Brain microvascular endothelial cell (primary cell): ENCODE data around the gene HOXB8.

Experiments
- DNase-seq: peaks from one replicate; pipeline ENCODE4 v3.0.0-alpha.2; 2020
- H3K27ac ChIP-seq: fragments of 250-450 bp; sonication (Bioruptor Pico); 2 replicates; pipeline ENCODE4 v1.5.1; 2020; ENCODE audit warnings: mild to moderate bottlenecking, moderate library complexity
- H3K27me3 ChIP-seq: fragments of 250-450 bp; sonication (Bioruptor Pico); replicated peaks from 2 replicates; pipeline ENCODE4 v1.5.1; 2020; ENCODE audit warnings: mild to moderate bottlenecking
- H3K36me3 ChIP-seq: fragments of 250-450 bp; sonication (Bioruptor Pico); replicated peaks from 2 replicates; pipeline ENCODE4 v1.5.1; 2020; ENCODE audit warnings: mild to moderate bottlenecking
- H3K4me3 ChIP-seq: 2 replicates; pipeline ENCODE4 v1.5.1; 2011; ENCODE audit warnings: low read depth, mild to moderate bottlenecking, control low read depth, low read length, moderate library complexity
- in situ Hi-C: cut with HindIII; loops from 2 replicates; pipeline ENCODE4 v1.10.0; 2017; ENCODE audit warnings: low sequenced_read_pairs, low pct_ligation_motif_present
- TF ChIP-seq, protein P1 (sequence below): IDR thresholded peaks from 2 replicates; pipeline ENCODE4 v1.5.1; 2011; ENCODE audit warnings: low read depth, mild to moderate bottlenecking, moderate library complexity, low read length, control low read depth, inconsistent platforms; ENCODE audit errors: missing control alignments

The HOXB8 gene

DNA sequence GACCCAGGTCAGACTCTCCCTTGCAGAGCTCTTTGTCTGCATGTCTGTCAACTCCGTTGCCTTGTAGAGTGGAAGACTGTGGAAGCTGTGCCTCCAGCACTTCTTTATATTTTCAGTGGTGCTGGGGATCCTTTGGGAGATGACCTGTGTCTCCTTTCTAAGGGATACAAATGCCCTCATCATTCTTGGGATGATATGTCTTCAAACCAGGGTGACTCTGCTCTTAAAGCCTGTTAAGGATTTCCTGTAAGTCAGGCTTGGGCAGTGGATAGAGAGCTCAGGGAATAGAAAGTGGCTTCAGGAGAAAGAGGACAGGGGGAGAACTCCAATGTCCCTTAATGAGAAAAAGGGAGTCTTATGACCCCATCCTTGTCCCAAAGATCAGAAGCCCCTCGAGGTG is 26.6 kb downstream of the HOXB8 start:
- H3K27ac ChIP-seq: no peak overlapping the region
- in situ Hi-C loops: no loop called here
- H3K36me3 ChIP-seq: no peaks in the 10 kb centered on the region
- DNase-seq: no peak
- H3K4me3 ChIP-seq: no peak overlapping the region
- TF ChIP-seq, protein P1, sequence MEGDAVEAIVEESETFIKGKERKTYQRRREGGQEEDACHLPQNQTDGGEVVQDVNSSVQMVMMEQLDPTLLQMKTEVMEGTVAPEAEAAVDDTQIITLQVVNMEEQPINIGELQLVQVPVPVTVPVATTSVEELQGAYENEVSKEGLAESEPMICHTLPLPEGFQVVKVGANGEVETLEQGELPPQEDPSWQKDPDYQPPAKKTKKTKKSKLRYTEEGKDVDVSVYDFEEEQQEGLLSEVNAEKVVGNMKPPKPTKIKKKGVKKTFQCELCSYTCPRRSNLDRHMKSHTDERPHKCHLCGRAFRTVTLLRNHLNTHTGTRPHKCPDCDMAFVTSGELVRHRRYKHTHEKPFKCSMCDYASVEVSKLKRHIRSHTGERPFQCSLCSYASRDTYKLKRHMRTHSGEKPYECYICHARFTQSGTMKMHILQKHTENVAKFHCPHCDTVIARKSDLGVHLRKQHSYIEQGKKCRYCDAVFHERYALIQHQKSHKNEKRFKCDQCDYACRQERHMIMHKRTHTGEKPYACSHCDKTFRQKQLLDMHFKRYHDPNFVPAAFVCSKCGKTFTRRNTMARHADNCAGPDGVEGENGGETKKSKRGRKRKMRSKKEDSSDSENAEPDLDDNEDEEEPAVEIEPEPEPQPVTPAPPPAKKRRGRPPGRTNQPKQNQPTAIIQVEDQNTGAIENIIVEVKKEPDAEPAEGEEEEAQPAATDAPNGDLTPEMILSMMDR: no peak
- H3K27me3 ChIP-seq: peaks cover 93% of the 10 kb centered on the region

DNA sequence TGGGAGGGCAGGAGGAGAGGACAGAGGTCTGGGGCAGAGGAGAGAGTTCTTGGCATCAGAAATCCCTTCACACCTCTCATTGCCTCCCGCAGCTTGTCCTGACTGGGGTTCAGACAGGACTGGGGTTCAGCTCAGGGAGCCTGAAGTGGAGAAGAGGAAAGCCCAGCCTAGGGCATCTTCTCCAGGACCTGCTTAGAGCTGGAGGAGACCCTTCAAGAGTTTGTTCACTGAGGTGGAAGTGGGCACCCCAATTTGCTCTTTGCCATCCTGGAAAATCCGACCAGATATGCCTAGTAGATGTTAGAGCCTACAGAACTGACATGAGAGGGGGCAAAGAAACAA is 27.0 kb downstream of the HOXB8 start:
- in situ Hi-C loops: no loop called here
- no peaks in the 10 kb centered on the region for H3K36me3 ChIP-seq
- TF ChIP-seq, protein P1: no peak
- H3K4me3 ChIP-seq: no peak overlapping the region
- H3K27me3 ChIP-seq: peaks cover 93% of the 10 kb centered on the region
- H3K27ac ChIP-seq: no peak overlapping the region
- no peak for DNase-seq

DNA sequence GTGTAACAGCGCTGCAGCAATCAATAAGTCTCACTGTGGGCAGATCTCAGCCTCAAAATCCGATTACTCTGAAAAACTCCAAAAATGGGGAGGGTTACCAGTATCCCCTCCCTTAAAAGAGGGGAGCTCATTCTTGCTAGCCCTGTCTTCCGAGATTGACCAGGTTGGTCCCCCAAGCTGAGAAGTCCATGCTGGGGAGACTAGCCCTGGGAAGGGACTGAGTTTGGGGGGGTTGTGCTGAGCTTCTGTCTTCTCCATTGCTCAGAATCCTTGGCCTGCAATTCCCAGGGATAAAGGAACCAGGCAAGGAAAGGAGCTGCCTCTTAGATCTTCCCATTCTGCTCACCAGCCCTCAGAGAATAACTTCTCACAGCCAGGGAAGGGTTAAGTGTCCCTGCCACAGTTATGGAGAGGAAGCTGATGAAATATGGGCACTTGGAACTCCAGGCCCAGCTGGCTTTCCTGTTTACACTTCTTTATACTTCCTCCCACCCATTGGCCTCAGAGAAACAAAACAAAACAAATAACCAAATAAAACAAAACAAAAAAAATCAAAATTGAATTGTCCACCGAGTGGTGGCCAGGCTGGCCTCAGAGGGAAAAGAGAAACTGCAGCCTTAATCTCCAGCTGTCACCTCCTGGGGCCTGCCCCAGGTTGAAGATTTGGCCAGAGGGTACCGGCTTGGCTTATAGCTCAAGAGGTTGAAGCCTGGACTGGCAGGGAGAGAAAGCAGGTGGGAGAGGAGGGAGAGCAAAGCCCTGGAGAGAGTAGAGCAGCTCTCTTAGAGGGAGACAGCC is 27.6 kb downstream of the HOXB8 start:
- H3K27ac ChIP-seq: no peak overlapping the region
- in situ Hi-C loops: no loop called here
- DNase-seq: no peak
- TF ChIP-seq, protein P1: no peak
- H3K36me3 ChIP-seq: no peaks in the 10 kb centered on the region
- H3K27me3 ChIP-seq: peaks cover 96% of the 10 kb centered on the region
- H3K4me3 ChIP-seq: no peak overlapping the region

DNA sequence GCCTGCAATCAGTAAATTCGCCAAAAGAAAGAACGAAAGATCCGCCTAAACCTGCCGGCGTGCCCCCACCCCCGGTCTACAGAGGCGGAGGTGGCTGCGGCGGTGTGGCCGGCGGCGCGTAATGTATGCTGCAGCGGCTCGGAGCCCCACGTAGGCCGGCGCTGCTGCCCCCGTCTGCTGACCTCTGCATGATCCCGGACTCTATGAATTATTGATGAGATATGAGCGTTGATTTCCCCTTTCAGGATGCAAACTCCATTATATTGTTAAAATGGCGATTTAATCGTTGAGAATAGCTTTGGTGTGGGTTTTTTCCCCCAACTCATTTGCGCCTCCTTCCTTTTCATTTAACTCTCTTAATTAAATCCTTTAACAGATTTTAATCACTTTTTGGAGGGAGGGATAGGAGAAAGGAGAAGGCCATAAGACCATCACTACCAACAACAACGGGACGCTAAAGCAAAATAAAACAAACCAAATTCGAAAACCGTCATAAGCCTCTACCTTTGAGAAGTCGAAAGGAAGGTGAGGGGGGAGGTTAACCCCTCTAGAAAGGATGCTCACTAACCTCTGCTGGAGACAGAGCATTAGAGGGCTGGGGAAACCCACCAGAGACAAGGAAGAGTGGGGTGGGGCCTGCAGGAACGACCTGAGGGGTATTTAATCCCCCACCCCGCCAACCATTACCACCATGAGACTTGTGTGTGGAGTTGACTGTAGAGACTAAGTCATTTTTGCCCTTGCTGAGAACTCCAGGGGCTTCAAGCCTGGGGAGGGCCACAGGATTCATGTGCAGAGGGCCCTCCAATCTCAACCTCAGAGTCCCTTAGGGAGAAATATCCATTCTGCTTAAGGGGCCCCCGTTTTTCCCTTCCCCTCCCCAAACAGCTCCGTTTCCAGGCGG is 28.5 kb downstream of the HOXB8 start:
- H3K36me3 ChIP-seq: no peaks in the 10 kb centered on the region
- in situ Hi-C loops: no loop called here
- no peak for DNase-seq
- H3K4me3 ChIP-seq: peak overlapping the region; percentile 61
- peaks cover 96% of the 10 kb centered on the region for H3K27me3 ChIP-seq
- TF ChIP-seq, protein P1: no peak
- no peak overlapping the region for H3K27ac ChIP-seq

GRCh38 chr17:48584223-48584741 is 30.8 kb downstream of the HOXB8 start:
- H3K27ac ChIP-seq: no peak overlapping the region
- DNase-seq: no peak
- TF ChIP-seq, protein P1: no peak
- in situ Hi-C loops: no loop called here
- H3K36me3 ChIP-seq: no peaks in the 10 kb centered on the region
- peaks cover 97% of the 10 kb centered on the region for H3K27me3 ChIP-seq
- H3K4me3 ChIP-seq: no peak overlapping the region
